ENCODE data around the gene DDX10. TPM values are rescaled to one million over a fixed set of nuclear protein-coding genes. Genes with fewer than 3 reads are reported as not detected.

Gene DDX10
- total RNA-seq, 4 donors from 2014 or later, result 11.5 to 22.0 (median 14.3) TPM

GRCh38 chr11:108718466-108718865 is 53.6 kb downstream of the DDX10 start:
- H3K9me3 ChIP-seq, result no peaks in the 10 kb centered on the region
- intact Hi-C loops (cut with DNase I), result no loop called here
- TF ChIP-seq CTCF (IDR thresholded peaks at IDR 0.05) (no peak), POLR2A (IDR thresholded peaks at IDR 0.05; ENCODE audit: low read depth) (no peak)

GRCh38 chr11:108724974-108725689 is 60.3 kb downstream of the DDX10 start:
- Histone ChIP-seq H3K9me3 (peaks cover 0 to 3% (median 0%) of the 10 kb centered on the region in 4 donors), H3K36me3 (peaks cover 0 to 18% (median 3%) of the 10 kb centered on the region in 4 donors), H3K4me3 (no peak overlapping the region), H3K27ac (replicated peaks in 1 of 4) (no peak overlapping the region), H3K4me1 (peaks cover 0 to 15% (median 14%) of the 10 kb centered on the region in 4 donors), H3K27me3 (no peaks in the 10 kb centered on the region)
- TF ChIP-seq POLR2AphosphoS5 (IDR thresholded peaks at IDR 0.05), result no peak
- no peak for TF ChIP-seq POLR2A (IDR thresholded peaks at IDR 0.05; ENCODE audit: low read depth)
- TF ChIP-seq EP300 (IDR thresholded peaks at IDR 0.05), result no peak
- TF ChIP-seq CTCF (IDR thresholded peaks at IDR 0.05), result no peak
- no peak for DNase-seq (ENCODE audit: extremely low spot score)
- 77% methylated on average over 5 of the region's 5 CpGs for WGBS
- intact Hi-C loops (cut with DNase I), result no loop called here

More at GRCh38 chr11:108718466-108718865, 53.6 kb downstream of the DDX10 start:
- 87% methylated on average over 2 of the region's 2 CpGs for whole genome bisulfite sequencing
- H3K4me3 ChIP-seq, result no peak overlapping the region
- no peaks in the 10 kb centered on the region for H3K27me3 ChIP-seq
- H3K27ac ChIP-seq (replicated peaks in 1 of 4), result no peak overlapping the region
- DNase-seq (ENCODE audit: extremely low spot score), result no peak
- peaks cover 0 to 8% (median 6%) of the 10 kb centered on the region in 4 donors for H3K4me1 ChIP-seq
- peaks cover 0 to 29% (median 13%) of the 10 kb centered on the region in 4 donors for H3K36me3 ChIP-seq

- peaks cover 0 to 3% (median 0%) of the 10 kb centered on the region in 4 donors for H3K9me3 ChIP-seq
- H3K27me3 ChIP-seq, result no peaks in the 10 kb centered on the region
- H3K4me3 ChIP-seq, result no peak overlapping the region
- no peak for TF ChIP-seq EP300 (IDR thresholded peaks at IDR 0.05)
- no peak for TF ChIP-seq CTCF (IDR thresholded peaks at IDR 0.05)
- no peak for TF ChIP-seq POLR2AphosphoS5 (IDR thresholded peaks at IDR 0.05)
- no peak for TF ChIP-seq POLR2A (IDR thresholded peaks at IDR 0.05; ENCODE audit: low read depth)
- WGBS, result 95% methylated on average over 4 of the region's 4 CpGs
- DNase-seq (ENCODE audit: extremely low spot score), result no peak
- H3K4me1 ChIP-seq, result peaks cover 0 to 15% (median 14%) of the 10 kb centered on the region in 4 donors
- H3K36me3 ChIP-seq, result peaks cover 0 to 18% (median 3%) of the 10 kb centered on the region in 4 donors
- no peak overlapping the region for H3K27ac ChIP-seq (replicated peaks in 1 of 4)
- intact Hi-C loops (cut with DNase I), result no loop called here
Observed at GRCh38 chr11:108726077-108726800, 61.4 kb downstream of the DDX10 start.

GRCh38 chr11:108727665-108728064 is 62.8 kb downstream of the DDX10 start:
- TF ChIP-seq CTCF (IDR thresholded peaks at IDR 0.05) (no peak), EP300 (IDR thresholded peaks at IDR 0.05) (no peak), POLR2AphosphoS5 (IDR thresholded peaks at IDR 0.05) (no peak)
- Histone ChIP-seq H3K4me3 (no peak overlapping the region), H3K27me3 (no peaks in the 10 kb centered on the region), H3K27ac (replicated peaks in 1 of 4) (no peak overlapping the region), H3K4me1 (peaks cover 0 to 15% (median 14%) of the 10 kb centered on the region in 4 donors), H3K36me3 (peaks cover 0 to 16% (median 0%) of the 10 kb centered on the region in 4 donors), H3K9me3 (peaks cover 0 to 3% (median 0%) of the 10 kb centered on the region in 4 donors)
- DNase-seq (ENCODE audit: extremely low spot score), result no peak
- intact Hi-C loops (cut with DNase I), result no loop called here
- WGBS, result 95% methylated on average over 3 of the region's 3 CpGs
